ENCODE measurements around the gene REEP5.

GRCh38 chr5:112883192-112883591 is 38.8 kb downstream of the REEP5 start:
- TF ChIP-seq POLR2AphosphoS5 (IDR thresholded peaks at IDR 0.05) (no peak), CTCF (IDR thresholded peaks at IDR 0.05) (no peak), POLR2A (IDR thresholded peaks at IDR 0.05) (no peak), EP300 (IDR thresholded peaks at IDR 0.05) (no peak)
